Raji (cell line): Measurements from ENCODE around the gene ADGRG4.
"Not testable (repeated sequence)": the region's sequence is repeated elsewhere in the genome, so short reads cannot be mapped to it uniquely, and the experiment has no call there.

Experiments used
- POLR2A ChIP-seq: IDR thresholded peaks from 2 replicates; pipeline ENCODE4 v1.6.1; 2011; ENCODE audit warnings: low read depth, low read length, control low read depth; ENCODE audit not compliant: insufficient read depth

ADGRG4 gene

GRCh38 chrX:136300721-136301120, at the start of gene ADGRG4:
ADGRG4 (plus strand) TSS chrX:136300963; CDS start chrX:136308778, 7,815 bp downstream.
- TF ChIP-seq POLR2A = not testable (repeated sequence)

GRCh38 chrX:136251041-136251991, 49.4 kb upstream of the ADGRG4 start, which contains the start of gene MAP7D3:
MAP7D3 (minus strand) TSS chrX:136251400; CDS start chrX:136251358, 42 bp downstream.
- TF ChIP-seq POLR2A = peak; percentile 71

GRCh38 chrX:136255541-136255940, 45.2 kb upstream of the ADGRG4 start:
- TF ChIP-seq POLR2A = no peak

GRCh38 chrX:136256026-136256425, 44.7 kb upstream of the ADGRG4 start:
- TF ChIP-seq POLR2A = no peak

- TF ChIP-seq POLR2A = no peak
Observed at GRCh38 chrX:136258951-136259350, 41.8 kb upstream of the ADGRG4 start.

GRCh38 chrX:136259543-136259942, 41.2 kb upstream of the ADGRG4 start:
- no peak for TF ChIP-seq POLR2A

- no peak for TF ChIP-seq POLR2A
Observed at GRCh38 chrX:136260776-136261175, 40.0 kb upstream of the ADGRG4 start.

- TF ChIP-seq POLR2A = no peak
Observed at GRCh38 chrX:136261321-136261720, 39.4 kb upstream of the ADGRG4 start.

GRCh38 chrX:136262243-136262642, 38.5 kb upstream of the ADGRG4 start:
- TF ChIP-seq POLR2A = no peak

GRCh38 chrX:136262812-136263315, 37.9 kb upstream of the ADGRG4 start:
- no peak for TF ChIP-seq POLR2A

GRCh38 chrX:136266828-136267227, 33.9 kb upstream of the ADGRG4 start:
- TF ChIP-seq POLR2A = no peak

- no peak for TF ChIP-seq POLR2A
Observed at GRCh38 chrX:136268051-136269048, 32.4 kb upstream of the ADGRG4 start.

- no peak for TF ChIP-seq POLR2A
Observed at GRCh38 chrX:136269921-136270320, 30.8 kb upstream of the ADGRG4 start.

GRCh38 chrX:136271300-136271699, 29.5 kb upstream of the ADGRG4 start:
- no peak for TF ChIP-seq POLR2A

- TF ChIP-seq POLR2A = no peak
Observed at GRCh38 chrX:136272325-136272724, 28.4 kb upstream of the ADGRG4 start.
